Chondrocyte (in vitro differentiated cells): ENCODE data around the gene LUZP2. TPM values are rescaled to one million over a fixed set of nuclear protein-coding genes. Genes with fewer than 3 reads are reported as not detected.

ENCODE experiments used
- DNase-seq: peaks from one replicate; pipeline ENCODE4 v3.0.0; 2021; ENCODE audit warnings: mixed read lengths, low spot score
- H3K27ac Mint-ChIP-seq: one replicate; pipeline ENCODE4 v1.8.0; 2021; ENCODE audit warnings: mild to moderate bottlenecking, moderate library complexity, mixed read lengths; ENCODE audit not compliant: unreplicated experiment
- H3K27me3 Mint-ChIP-seq: 2 replicates; pipeline ENCODE4 v1.8.0; 2021; ENCODE audit warnings: low read depth, mixed read lengths
- H3K36me3 Mint-ChIP-seq: 2 replicates; pipeline ENCODE4 v1.8.0; 2021; ENCODE audit warnings: low read depth, mixed read lengths
- H3K4me1 Mint-ChIP-seq: 2 replicates; pipeline ENCODE4 v1.8.0; 2021; ENCODE audit warnings: low read depth, mild to moderate bottlenecking, mixed read lengths
- H3K4me3 Mint-ChIP-seq: one replicate; pipeline ENCODE4 v1.8.0; 2021; ENCODE audit warnings: mild to moderate bottlenecking, moderate library complexity, mixed read lengths; ENCODE audit not compliant: unreplicated experiment
- H3K9me3 Mint-ChIP-seq: 2 replicates; pipeline ENCODE4 v1.8.0; 2021; ENCODE audit warnings: low read depth, mixed read lengths
- CTCF ChIP-seq: fragments of 200-600 bp; sonication (generic); IDR thresholded peaks from 2 replicates; pipeline ENCODE4 v1.5.0; 2021; ENCODE audit warnings: antibody characterized with exemption, mild to moderate bottlenecking, moderate library complexity
- total RNA-seq: library from RNA; stranded (reverse); gene quantifications from 3 replicates; pipeline ENCODE4 v1.2.1, GENCODE V29; 2021

LUZP2 gene
- total RNA-seq, 1 donor from 2014 or later = 13.9 TPM

GRCh38 chr11:24622262-24622661, 125.4 kb downstream of the LUZP2 start:
- H3K27ac Mint-ChIP-seq = no peak overlapping the region

GRCh38 chr11:24623121-24623520, 126.3 kb downstream of the LUZP2 start:
- H3K27ac Mint-ChIP-seq = no peak overlapping the region
- no peak for TF ChIP-seq CTCF
- H3K27me3 Mint-ChIP-seq = no peaks in the 10 kb centered on the region
- H3K4me3 Mint-ChIP-seq = no peak overlapping the region
- H3K36me3 Mint-ChIP-seq = no peaks in the 10 kb centered on the region
- no peaks in the 10 kb centered on the region for H3K9me3 Mint-ChIP-seq
- H3K4me1 Mint-ChIP-seq = peaks cover 14% of the 10 kb centered on the region
- no peak for DNase-seq

More at GRCh38 chr11:24622262-24622661, 125.4 kb downstream of the LUZP2 start:
- DNase-seq = no peak
- Mint-ChIP-seq H3K36me3 (no peaks in the 10 kb centered on the region), H3K4me3 (no peak overlapping the region), H3K27me3 (no peaks in the 10 kb centered on the region), H3K4me1 (peaks cover 14% of the 10 kb centered on the region), H3K9me3 (no peaks in the 10 kb centered on the region)
- TF ChIP-seq CTCF = no peak

GRCh38 chr11:24624432-24624831, 127.6 kb downstream of the LUZP2 start:
- Mint-ChIP-seq H3K27ac (no peak overlapping the region), H3K4me3 (no peak overlapping the region), H3K27me3 (no peaks in the 10 kb centered on the region), H3K9me3 (no peaks in the 10 kb centered on the region), H3K36me3 (no peaks in the 10 kb centered on the region), H3K4me1 (peaks cover 14% of the 10 kb centered on the region)
- no peak for TF ChIP-seq CTCF
- DNase-seq = no peak

- Mint-ChIP-seq H3K36me3 (no peaks in the 10 kb centered on the region), H3K4me3 (no peak overlapping the region), H3K27ac (no peak overlapping the region), H3K27me3 (no peaks in the 10 kb centered on the region), H3K4me1 (peaks cover 14% of the 10 kb centered on the region), H3K9me3 (no peaks in the 10 kb centered on the region)
- no peak for DNase-seq
- no peak for TF ChIP-seq CTCF
Observed at GRCh38 chr11:24625975-24626374, 129.1 kb downstream of the LUZP2 start.

GRCh38 chr11:24628224-24628776, 131.4 kb downstream of the LUZP2 start:
- TF ChIP-seq CTCF = no peak
- no peak for DNase-seq
- Mint-ChIP-seq H3K27me3 (no peaks in the 10 kb centered on the region), H3K4me1 (peaks cover 3% of the 10 kb centered on the region), H3K36me3 (no peaks in the 10 kb centered on the region), H3K27ac (no peak overlapping the region), H3K4me3 (no peak overlapping the region), H3K9me3 (no peaks in the 10 kb centered on the region)
